K562 (cell line): ENCODE results near the gene ZBTB39. TPM values are rescaled to one million over a fixed set of nuclear protein-coding genes. Genes with fewer than 3 reads are reported as not detected.

Source experiments
- ATAC-seq: fragments of 200-7000 bp; cut with Tn5 transposase; 3 replicates; pipeline ENCODE4 v1.9.1; 2020; ENCODE audit warnings: moderate library complexity
- BruUV-seq: library from RNA; stranded (reverse); fragments of 400-500 nt; replicated peaks from 2 replicates; lab custom pipeline; 2021; lab: Mats Ljungman, UMichigan
- CTCF ChIA-PET: fragments of 300-600 bp; formaldehyde crosslinking; extraction: SDS; loops from one replicate; lab custom pipeline; 2021; ENCODE audit warnings: low intra/inter-chr PET ratio; lab: Yijun Ruan, JAX
- POLR2A ChIA-PET: fragments of 300-600, 350-650 bp; sonication (Branson Sonifier 250); formaldehyde crosslinking; extraction: SDS; loops from one replicate; lab custom pipeline; 2021; ENCODE audit warnings: antibody characterized with exemption, inconsistent platforms; lab: Yijun Ruan, JAX
- DNase-seq, 4 experiments: peaks; one replicate each; pipeline versions ENCODE4 v3.0.0 to v3.0.0-alpha.2; 2011 to 2018; ENCODE audit warnings: low spot score in 3 of 4, mixed read lengths in 3 of 4; ENCODE audit errors: extremely low read depth in 1 of 4
- FAIRE-seq: peaks from 2 replicates; lab custom pipeline; 2011; peaks lifted over from hg19 to GRCh38; lab: Jason Lieb, UNC
- H2AFZ ChIP-seq: 2 replicates; pipeline ENCODE4 v1.6.0; 2011; ENCODE audit warnings: low read depth, low read length, control low read depth, inconsistent platforms
- H3K27ac ChIP-seq: fragments of 200-600 bp; 3 replicates; pipeline ENCODE4 v1.8.0; 2011; ENCODE audit warnings: low read depth, mild to moderate bottlenecking, control low read depth, inconsistent platforms, low read length, moderate library complexity, mixed read lengths; ENCODE audit errors: extremely low read depth
- H3K27me3 ChIP-seq, 2 experiments: fragments of 300-600 bp in 1 of 2; 2 replicates in 1 of 2; 3 replicates in 1 of 2; pipeline versions ENCODE4 v1.6.0 to v1.8.0; 2011; ENCODE audit warnings: inconsistent platforms in 2 of 2, low read length in 2 of 2, mild to moderate bottlenecking in 1 of 2, mixed read lengths in 1 of 2, moderate library complexity in 1 of 2; ENCODE audit not compliant: control insufficient read depth in 2 of 2, insufficient read depth in 2 of 2
- H3K36me3 ChIP-seq: fragments of 300-600 bp; 3 replicates; pipeline ENCODE4 v1.8.0; 2011; ENCODE audit warnings: mild to moderate bottlenecking, low read length, inconsistent platforms; ENCODE audit not compliant: control insufficient read depth, insufficient read depth
- H3K4me1 ChIP-seq, 2 experiments: fragments of 200-600 bp in 1 of 2; replicated peaks in 1 of 2; 2 replicates in 1 of 2; 3 replicates in 1 of 2; pipeline versions ENCODE4 v1.5.1 to v1.8.0; 2011; ENCODE audit warnings: inconsistent platforms in 2 of 2, low read length in 2 of 2, mild to moderate bottlenecking in 1 of 2, mixed read lengths in 1 of 2, moderate library complexity in 1 of 2; ENCODE audit not compliant: control insufficient read depth in 2 of 2, insufficient read depth in 2 of 2
- H3K4me2 ChIP-seq: 2 replicates; pipeline ENCODE4 v1.6.1; 2011; ENCODE audit warnings: low read length, control low read depth, inconsistent platforms, mixed read lengths; ENCODE audit not compliant: insufficient read depth
- H3K4me3 ChIP-seq: fragments of 200-600 bp; sonication (generic), shearing (Covaris generic); 2 replicates; pipeline ENCODE4 v1.5.1; 2016; ENCODE audit warnings: control low read depth, inconsistent platforms
- H3K79me2 ChIP-seq: fragments of 200-600 bp; 3 replicates; pipeline ENCODE4 v1.8.0; 2011; ENCODE audit warnings: low read length, inconsistent platforms; ENCODE audit not compliant: control insufficient read depth, insufficient read depth
- H3K9ac ChIP-seq, 2 experiments: 2 replicates each; pipeline versions ENCODE4 v1.6.0 to v1.6.1; 2011; ENCODE audit warnings: low read depth in 2 of 2, low read length in 2 of 2, control low read depth in 1 of 2, inconsistent platforms in 1 of 2, mild to moderate bottlenecking in 1 of 2, mixed read lengths in 1 of 2; ENCODE audit not compliant: insufficient read depth in 1 of 2
- H3K9me1 ChIP-seq: one replicate; pipeline ENCODE4 v1.6.0; 2011; ENCODE audit warnings: inconsistent platforms, mild to moderate bottlenecking, low read length, moderate library complexity; ENCODE audit not compliant: control insufficient read depth, insufficient read depth
- H3K9me3 ChIP-seq: replicated peaks from 2 replicates; pipeline ENCODE4 v1.5.1; 2011; ENCODE audit warnings: low read depth, low read length, inconsistent platforms; ENCODE audit not compliant: control insufficient read depth, insufficient read depth
- H4K20me1 ChIP-seq: replicated peaks from 2 replicates; pipeline ENCODE4 v1.6.1; 2011; ENCODE audit warnings: low read length, inconsistent platforms, mixed read lengths; ENCODE audit not compliant: control insufficient read depth, insufficient read depth
- CXXC5 ChIP-seq: fragments of 250-450 bp; sonication (Bioruptor Pico); IDR thresholded peaks from 2 replicates; pipeline ENCODE4 v1.8.0; 2022; ENCODE audit warnings: inconsistent platforms, mild to moderate bottlenecking, moderate library complexity
- HDAC8 ChIP-seq: fragments of 450-650 bp; IDR thresholded peaks from 2 replicates; pipeline ENCODE4 v1.6.1; 2016; ENCODE audit warnings: mild to moderate bottlenecking, missing genetic modification characterization, moderate library complexity, missing compliant biosample characterization
- MCM2 ChIP-seq: fragments of 450-650 bp; IDR thresholded peaks from 2 replicates; pipeline ENCODE4 v1.6.1; 2017; ENCODE audit warnings: low read depth, mild to moderate bottlenecking
- NR3C1 ChIP-seq: sonication (generic); formaldehyde crosslinking; IDR thresholded peaks from 2 replicates; pipeline ENCODE4 v1.8.1; 2022; ENCODE audit warnings: missing genetic modification reagents
- RBFOX2 ChIP-seq: fragments of 200-400 bp; formaldehyde crosslinking; IDR thresholded peaks from 2 replicates; pipeline ENCODE4 v1.6.1; 2017; ENCODE audit warnings: low read depth, mild to moderate bottlenecking, low read length, moderate library complexity
- SMAD4 ChIP-seq: fragments of 250-450 bp; sonication (Bioruptor Pico); conservative IDR thresholded peaks from 2 replicates; pipeline ENCODE4 v1.8.0; 2021; ENCODE audit warnings: inconsistent platforms, mild to moderate bottlenecking, moderate library complexity
- TRIM28 ChIP-seq: fragments of 450-650 bp; IDR thresholded peaks from 2 replicates; pipeline ENCODE4 v1.6.1; 2017
- WHSC1 ChIP-seq: IDR thresholded peaks from one replicate; pipeline ENCODE4 v1.6.1; 2012; ENCODE audit warnings: low read length, control low read depth, inconsistent platforms
- ZC3H4 ChIP-seq: sonication (generic); formaldehyde crosslinking; IDR thresholded peaks from 2 replicates; pipeline ENCODE4 v1.9.0; 2021; ENCODE audit warnings: missing genetic modification reagents, borderline replicate concordance
- ZNF174 ChIP-seq: fragments of 250-450 bp; sonication (Bioruptor Pico); IDR thresholded peaks from 2 replicates; pipeline ENCODE4 v1.4.0; 2020; ENCODE audit warnings: mild to moderate bottlenecking
- ZNF655 ChIP-seq: fragments of 250-450 bp; sonication (Bioruptor Pico); IDR thresholded peaks from 2 replicates; pipeline ENCODE4 v1.5.0; 2021
- ZNF79 ChIP-seq: fragments of 250-450 bp; sonication (Bioruptor Pico); IDR thresholded peaks from 2 replicates; pipeline ENCODE4 v1.4.0; 2020; ENCODE audit warnings: low read depth, mild to moderate bottlenecking, moderate library complexity
- WGBS: fragments of 100-300 bp; shearing (Covaris generic); methylation state at CpG from one replicate; pipeline ENCODE4 v1.1.6; 2016; ENCODE audit warnings: low coverage, mixed read lengths; ENCODE audit not compliant: insufficient coverage; ENCODE audit errors: missing lambda C conversion rate; 5-methylcytosine and 5-hydroxymethylcytosine counted together
- in situ Hi-C: fragments of 300-500 bp; cut with MboI; formaldehyde crosslinking; loops from 4 replicates; pipeline ENCODE4 v1.15.0; 2018; ENCODE audit warnings: inconsistent platforms, mixed read lengths
- intact Hi-C: fragments of 100-400 bp; cut with micrococcal nuclease; formaldehyde crosslinking; loops from 2 replicates; pipeline ENCODE4 v1.14.2; 2022
- polyA plus RNA-seq, 8 experiments: library from polyadenylated mRNA; depleted of rRNA in 4 of 8; stranded (reverse) in 5 of 8; unstranded in 3 of 8; fragments of >200 nt; fragmentation: Nextera tagmentation in 2 of 8; fragmentation: Illumina TruSeq in 1 of 8; extraction: Ambion mirVana in 2 of 8; extraction: Trizol in 1 of 8; gene quantifications; 2 replicates each; pipeline versions ENCODE4 v1.2.1 to v1.2.3, GENCODE V29; 2011 to 2014; ENCODE audit warnings: inconsistent platforms in 1 of 8, missing spikeins in 1 of 8
- total RNA-seq, 7 experiments: library from RNA; depleted of rRNA in 6 of 7; stranded (reverse); fragments of >200 nt in 6 of 7; fragmentation: Illumina TruSeq in 2 of 7; extraction: Trizol in 2 of 7; gene quantifications; 2 replicates each; pipeline versions ENCODE4 v1.2.1 to v1.2.3, GENCODE V29; 2011 to 2021; ENCODE audit warnings: low replicate concordance in 1 of 7
- TF ChIP-seq, protein P1 (sequence below): fragments of 450-650 bp; formaldehyde crosslinking; IDR thresholded peaks from 2 replicates; pipeline ENCODE4 v1.4.0; 2020; ENCODE audit warnings: mild to moderate bottlenecking, moderate library complexity

ZBTB39 gene
- total and polyA plus RNA-seq, 9 of the 15 experiments (the other 6 are each of a cell fraction or from before 2014, with no cell fraction given): 3.3 to 13.3 (median 8.6) TPM

GRCh38 chr12:56995201-56995929, 11.0 kb downstream of the ZBTB39 start:
- no peak for FAIRE-seq
- DNase-seq: peak in 1 of 4 experiments; percentile 3
- in situ Hi-C loops: no loop called here

DNA sequence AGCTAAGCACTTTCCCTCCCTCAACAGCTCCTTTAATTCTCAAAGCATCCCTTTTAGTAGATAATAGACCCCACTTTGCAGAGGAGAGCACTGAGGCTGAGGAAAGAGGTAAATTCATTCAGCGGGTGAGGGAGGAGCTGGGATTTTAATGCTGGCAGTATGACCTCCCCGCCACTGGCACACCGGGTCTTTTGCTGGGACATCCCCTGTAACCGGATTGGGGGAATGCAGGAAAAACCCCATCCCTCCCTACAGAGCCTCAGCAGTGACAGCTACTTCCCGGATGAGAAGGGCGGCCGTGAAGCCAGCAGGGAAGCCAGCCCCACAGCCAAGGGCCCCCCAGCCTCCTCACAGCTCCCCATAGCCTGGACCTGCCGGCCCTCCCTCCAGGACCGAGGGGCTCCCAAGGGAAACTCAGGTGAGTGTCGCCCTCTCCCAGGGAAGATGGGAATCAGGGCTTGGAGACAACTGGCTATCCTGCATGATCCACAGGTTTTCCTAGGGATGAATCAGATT, 12.1 kb downstream of the ZBTB39 start:
- FAIRE-seq (no peak), DNase-seq (no peak), ATAC-seq (no peak)
- Histone ChIP-seq H3K27me3 (no peaks in the 10 kb centered on the region), H3K4me1 (peaks cover 32 to 39% of the 10 kb centered on the region in 2 experiments), H3K9me3 (no peaks in the 10 kb centered on the region), H3K79me2 (peaks cover 5% of the 10 kb centered on the region; the same call in 1 of the 3 replicates), H3K9me1 (no peaks in the 10 kb centered on the region), H3K9ac (peak overlapping the region in 1 of 2 experiments; percentile 29; a peak in 1 of 4 replicates), H2AFZ (no peak overlapping the region), H3K4me3 (no peak overlapping the region), H3K4me2 (no peak overlapping the region), H4K20me1 (no peaks in the 10 kb centered on the region), H3K36me3 (peaks cover 7% of the 10 kb centered on the region; the same call in 2 of the 3 replicates), H3K27ac (no peak overlapping the region)
- 88% methylated on average over 9 of the region's 10 CpGs for WGBS
- intact Hi-C loops: no loop called here
- no TSS peak for BruUV-seq
- ChIA-PET POLR2A (interaction anchor here (0.6 to 4.6 kb wide), 3 partner anchors 10 to 71 kb away, joined by 3 to 23 read pairs (median 4); no protein-coding TSS in a partner anchor), CTCF (no interaction called here)
- in situ Hi-C loops: no loop called here
- TF ChIP-seq NR3C1 (CRISPR knock-in tag): no peak
- no peak for TF ChIP-seq TRIM28
- TF ChIP-seq ZNF655: no peak
- TF ChIP-seq HDAC8 (tag): no peak
- no peak for TF ChIP-seq WHSC1
- TF ChIP-seq ZC3H4 (CRISPR knock-in tag): no peak
- TF ChIP-seq, protein P1, sequence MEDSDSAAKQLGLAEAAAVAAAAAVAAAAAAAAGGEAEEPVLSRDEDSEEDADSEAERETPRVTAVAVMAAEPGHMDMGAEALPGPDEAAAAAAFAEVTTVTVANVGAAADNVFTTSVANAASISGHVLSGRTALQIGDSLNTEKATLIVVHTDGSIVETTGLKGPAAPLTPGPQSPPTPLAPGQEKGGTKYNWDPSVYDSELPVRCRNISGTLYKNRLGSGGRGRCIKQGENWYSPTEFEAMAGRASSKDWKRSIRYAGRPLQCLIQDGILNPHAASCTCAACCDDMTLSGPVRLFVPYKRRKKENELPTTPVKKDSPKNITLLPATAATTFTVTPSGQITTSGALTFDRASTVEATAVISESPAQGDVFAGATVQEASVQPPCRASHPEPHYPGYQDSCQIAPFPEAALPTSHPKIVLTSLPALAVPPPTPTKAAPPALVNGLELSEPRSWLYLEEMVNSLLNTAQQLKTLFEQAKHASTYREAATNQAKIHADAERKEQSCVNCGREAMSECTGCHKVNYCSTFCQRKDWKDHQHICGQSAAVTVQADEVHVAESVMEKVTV (CRISPR knock-in tag): no peak

More at GRCh38 chr12:56995201-56995929, 11.0 kb downstream of the ZBTB39 start:
- Histone ChIP-seq H3K27ac (no peak overlapping the region), H3K9me1 (no peaks in the 10 kb centered on the region), H3K9me3 (no peaks in the 10 kb centered on the region), H3K9ac (peak overlapping the region in 1 of 2 experiments; percentile 47; a peak in 1 of 4 replicates), H3K27me3 (no peaks in the 10 kb centered on the region), H3K79me2 (peaks cover 13% of the 10 kb centered on the region), H3K4me3 (no peak overlapping the region), H3K36me3 (peaks cover 18% of the 10 kb centered on the region; the same call in 2 of the 3 replicates), H4K20me1 (no peaks in the 10 kb centered on the region), H2AFZ (no peak overlapping the region), H3K4me2 (no peak overlapping the region), H3K4me1 (peaks cover 26 to 39% of the 10 kb centered on the region in 2 experiments)
- ATAC-seq: no peak
- intact Hi-C loops: no loop called here
- BruUV-seq: no TSS peak
- POLR2A ChIA-PET: interaction anchor here (0.6 to 4.6 kb wide), 2 partner anchors 8 to 238 kb away, joined by 3 to 23 read pairs; no protein-coding TSS in a partner anchor
- 95% methylated on average over 22 of the region's 26 CpGs for WGBS
- CTCF ChIA-PET: no interaction called here
- TF ChIP-seq MCM2 (no peak), ZNF174 (CRISPR knock-in tag) (no peak), ZNF79 (CRISPR knock-in tag) (no peak), CXXC5 (CRISPR knock-in tag) (no peak), SMAD4 (CRISPR knock-in tag) (no peak), RBFOX2 (peak; percentile 35; the same call in 1 of the 2 replicates)
